Mucosa of descending colon (tissue), 3 donors: Measurements from ENCODE around the gene ASAP3. TPM values are rescaled to one million over a fixed set of nuclear protein-coding genes. Genes with fewer than 3 reads are reported as not detected.

Experiments used
- ATAC-seq: fragments of 200-7000 bp; cut with Tn5 transposase; one replicate; pipeline ENCODE4 v1.9.1; 2020; ENCODE audit warnings: mild to moderate bottlenecking, moderate library complexity
- DNase-seq, 3 donors: peaks; one replicate each; pipeline ENCODE4 v3.0.0-alpha.2; 2020
- H3K36me3 ChIP-seq: fragments of 200-600 bp; one replicate; pipeline ENCODE4 v1.8.0; 2021; ENCODE audit warnings: low read depth, mild to moderate bottlenecking
- H3K4me1 ChIP-seq: fragments of 200-600 bp; one replicate; pipeline ENCODE4 v1.8.0; 2021; ENCODE audit warnings: low read depth, mild to moderate bottlenecking
- H3K4me3 ChIP-seq: fragments of 200-600 bp; one replicate; pipeline ENCODE4 v1.8.0; 2021; ENCODE audit warnings: mild to moderate bottlenecking
- H3K9me3 ChIP-seq: fragments of 200-600 bp; one replicate; pipeline ENCODE4 v1.8.0; 2021; ENCODE audit warnings: mild to moderate bottlenecking
- intact Hi-C, 2 donors: fragments of 100-400 bp; cut with DNase I in 1 of 2; cut with micrococcal nuclease in 1 of 2; formaldehyde crosslinking; loops; one replicate each; pipeline versions ENCODE4 v1.11.0 to v1.11.1; 2022; cut with DNase I, micrococcal nuclease
- total RNA-seq, 3 donors: library from RNA; stranded (reverse); fragmentation: NEBNext Ultra II Directional in 2 of 3; extraction: Animal tissue kit (Norgen Biotek cat#: 25700) in 2 of 3; gene quantifications; one replicate each; pipeline versions ENCODE4 v1.2.1 to v1.2.4, GENCODE V29; 2021 to 2023
- TF ChIP-seq, protein P1 (sequence below): fragments of 200-600 bp; IDR thresholded peaks from one replicate; pipeline ENCODE4 v1.8.0; 2022; ENCODE audit warnings: antibody characterized with exemption, mild to moderate bottlenecking
- donor health status: DM: no; HTN: no; CAD: no; lungs with moderate emphysema.
- donor health status: DM: no; HTN: no; CAD: no.
- donor health status: DM: no; HTN: yes; CAD: no.

ASAP3 gene
- total RNA-seq, 3 donors from 2014 or later: 31.2 to 38.8 (median 37.8) TPM

DNA sequence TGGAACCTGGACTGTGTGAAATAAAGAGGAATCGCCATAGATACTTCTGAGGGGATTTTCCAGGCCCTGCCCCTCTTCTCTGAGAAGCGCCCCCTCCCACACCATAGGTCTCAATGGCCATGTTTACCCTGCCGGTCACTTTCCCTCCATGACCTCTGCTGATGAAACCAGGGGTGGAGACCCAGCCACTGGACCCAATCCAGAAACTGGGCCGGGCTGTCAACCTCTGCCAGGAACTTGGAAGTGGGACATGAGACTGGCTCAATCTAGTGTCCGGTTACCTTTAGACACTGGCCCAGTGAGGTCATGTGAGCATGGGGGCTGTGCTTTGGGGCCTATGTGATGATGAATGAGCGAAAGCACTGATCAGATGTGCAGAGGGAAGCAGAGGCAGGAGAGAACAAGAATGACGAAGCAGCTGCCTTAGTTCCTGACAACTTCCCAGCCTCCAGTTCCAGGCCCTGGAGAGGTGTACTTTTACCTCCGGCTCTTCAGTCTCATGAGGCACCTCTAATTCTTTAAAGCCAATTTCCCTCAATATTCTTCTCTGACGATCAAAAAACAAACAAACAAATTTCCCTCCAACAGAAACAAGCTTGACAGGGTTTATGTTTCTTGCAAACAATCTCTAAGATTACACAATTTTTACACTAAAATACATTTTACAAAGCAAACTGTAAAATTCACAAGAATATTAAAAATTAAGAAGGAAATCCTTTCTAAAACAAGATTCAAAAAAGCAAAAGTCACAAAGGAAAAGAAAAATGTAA, 4.9 kb downstream of the ASAP3 start:
- H3K4me1 ChIP-seq: no peaks in the 10 kb centered on the region
- TF ChIP-seq, protein P1, sequence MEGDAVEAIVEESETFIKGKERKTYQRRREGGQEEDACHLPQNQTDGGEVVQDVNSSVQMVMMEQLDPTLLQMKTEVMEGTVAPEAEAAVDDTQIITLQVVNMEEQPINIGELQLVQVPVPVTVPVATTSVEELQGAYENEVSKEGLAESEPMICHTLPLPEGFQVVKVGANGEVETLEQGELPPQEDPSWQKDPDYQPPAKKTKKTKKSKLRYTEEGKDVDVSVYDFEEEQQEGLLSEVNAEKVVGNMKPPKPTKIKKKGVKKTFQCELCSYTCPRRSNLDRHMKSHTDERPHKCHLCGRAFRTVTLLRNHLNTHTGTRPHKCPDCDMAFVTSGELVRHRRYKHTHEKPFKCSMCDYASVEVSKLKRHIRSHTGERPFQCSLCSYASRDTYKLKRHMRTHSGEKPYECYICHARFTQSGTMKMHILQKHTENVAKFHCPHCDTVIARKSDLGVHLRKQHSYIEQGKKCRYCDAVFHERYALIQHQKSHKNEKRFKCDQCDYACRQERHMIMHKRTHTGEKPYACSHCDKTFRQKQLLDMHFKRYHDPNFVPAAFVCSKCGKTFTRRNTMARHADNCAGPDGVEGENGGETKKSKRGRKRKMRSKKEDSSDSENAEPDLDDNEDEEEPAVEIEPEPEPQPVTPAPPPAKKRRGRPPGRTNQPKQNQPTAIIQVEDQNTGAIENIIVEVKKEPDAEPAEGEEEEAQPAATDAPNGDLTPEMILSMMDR: no peak
- H3K9me3 ChIP-seq: no peaks in the 10 kb centered on the region
- H3K4me3 ChIP-seq: no peak overlapping the region
- intact Hi-C loops: no loop called here
- DNase-seq: peak; percentile 30 to 53 (median 49)
- H3K36me3 ChIP-seq: no peaks in the 10 kb centered on the region
- peak; percentile 42 for ATAC-seq

DNA sequence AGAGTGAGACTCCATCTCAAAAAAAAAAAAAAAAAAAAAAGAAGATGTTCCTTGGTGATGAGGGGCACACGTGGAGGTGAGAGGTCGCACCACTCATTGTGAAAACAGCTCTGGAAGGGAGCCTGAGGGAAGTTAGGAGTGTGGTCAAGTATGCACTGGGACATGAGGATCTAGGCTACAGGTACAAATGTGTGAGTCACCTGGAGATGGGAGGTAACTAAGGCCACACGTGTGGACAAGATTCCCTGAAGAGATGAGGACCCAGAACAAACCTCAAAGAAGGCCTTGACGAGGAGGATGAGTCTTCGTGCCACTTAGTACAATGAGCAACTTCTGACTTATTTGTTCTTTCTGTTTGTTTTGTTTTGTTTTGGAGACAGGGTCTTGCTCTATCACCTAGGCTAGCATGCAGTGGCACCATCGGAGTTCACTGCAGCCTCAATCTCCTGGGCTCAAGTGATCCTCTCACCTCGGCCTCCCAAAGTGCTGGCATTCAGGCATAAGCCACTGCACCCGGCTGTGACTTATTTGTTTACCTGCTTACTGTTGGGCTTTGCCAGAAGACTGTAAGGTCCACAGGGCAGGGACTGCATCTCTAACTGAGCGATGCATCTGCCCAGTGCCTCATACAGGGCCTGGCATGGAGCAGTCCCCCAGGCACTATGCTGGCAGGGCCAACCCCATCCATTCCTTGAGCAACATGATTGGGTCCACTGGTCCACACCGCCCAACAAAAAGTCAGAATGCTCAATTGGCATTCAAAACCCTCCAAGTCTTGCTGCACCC, 6.4 kb downstream of the ASAP3 start:
- Histone ChIP-seq H3K9me3 (no peaks in the 10 kb centered on the region), H3K4me1 (no peaks in the 10 kb centered on the region), H3K36me3 (no peaks in the 10 kb centered on the region), H3K4me3 (no peak overlapping the region)
- intact Hi-C loops: no loop called here
- ATAC-seq (no peak), DNase-seq (no peak)
- TF ChIP-seq, protein P1: no peak

DNA sequence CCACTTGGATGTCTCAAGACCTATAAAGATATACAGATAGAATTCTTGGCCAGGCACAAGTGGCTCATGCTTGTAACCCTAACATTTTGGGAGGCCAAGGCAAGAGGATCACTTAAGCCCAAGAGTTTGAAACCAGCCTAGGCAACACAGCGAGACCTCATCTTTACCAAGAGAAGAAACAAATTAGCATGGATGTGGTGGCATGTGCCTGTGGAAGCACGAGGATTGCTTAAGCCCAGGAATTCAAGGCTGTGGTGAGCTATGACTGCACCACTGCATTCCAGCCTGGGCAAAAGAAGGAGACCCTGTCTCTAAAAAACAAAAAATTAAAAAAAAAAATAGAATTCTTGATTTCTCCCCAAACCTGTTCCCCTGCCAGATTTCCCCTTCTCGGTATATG, 8.3 kb downstream of the ASAP3 start:
- TF ChIP-seq, protein P1: no peak
- Histone ChIP-seq H3K9me3 (no peaks in the 10 kb centered on the region), H3K36me3 (no peaks in the 10 kb centered on the region), H3K4me1 (no peaks in the 10 kb centered on the region), H3K4me3 (no peak overlapping the region)
- ATAC-seq (no peak), DNase-seq (no peak)
- intact Hi-C loops: no loop called here

DNA sequence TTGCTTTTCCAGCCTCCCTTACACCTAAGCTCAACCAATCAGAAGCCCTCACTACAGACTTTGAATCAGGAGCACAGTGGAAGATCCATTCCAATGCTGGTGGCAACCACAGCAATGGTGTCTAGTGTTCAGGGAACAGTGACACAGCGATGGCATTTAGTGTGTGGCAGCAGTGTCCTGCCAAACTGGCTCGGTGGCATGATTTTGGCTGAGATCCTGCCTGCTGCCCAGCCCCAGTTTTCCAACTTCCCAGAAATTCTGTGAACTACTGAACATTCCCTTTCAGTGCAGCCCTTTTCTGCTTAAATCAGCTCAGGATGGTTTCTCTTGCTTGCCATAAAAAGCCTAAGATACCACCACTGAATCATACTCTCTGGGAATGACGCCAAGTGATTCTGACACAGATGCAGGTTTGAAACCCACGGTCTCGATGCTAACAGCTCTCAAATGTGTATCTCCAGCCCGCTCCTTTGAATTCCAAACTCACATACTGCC, 8.8 kb downstream of the ASAP3 start:
- TF ChIP-seq, protein P1: no peak
- intact Hi-C loops: no loop called here
- Histone ChIP-seq H3K4me3 (no peak overlapping the region), H3K36me3 (no peaks in the 10 kb centered on the region), H3K9me3 (no peaks in the 10 kb centered on the region), H3K4me1 (no peaks in the 10 kb centered on the region)
- ATAC-seq (no peak), DNase-seq (no peak)

DNA sequence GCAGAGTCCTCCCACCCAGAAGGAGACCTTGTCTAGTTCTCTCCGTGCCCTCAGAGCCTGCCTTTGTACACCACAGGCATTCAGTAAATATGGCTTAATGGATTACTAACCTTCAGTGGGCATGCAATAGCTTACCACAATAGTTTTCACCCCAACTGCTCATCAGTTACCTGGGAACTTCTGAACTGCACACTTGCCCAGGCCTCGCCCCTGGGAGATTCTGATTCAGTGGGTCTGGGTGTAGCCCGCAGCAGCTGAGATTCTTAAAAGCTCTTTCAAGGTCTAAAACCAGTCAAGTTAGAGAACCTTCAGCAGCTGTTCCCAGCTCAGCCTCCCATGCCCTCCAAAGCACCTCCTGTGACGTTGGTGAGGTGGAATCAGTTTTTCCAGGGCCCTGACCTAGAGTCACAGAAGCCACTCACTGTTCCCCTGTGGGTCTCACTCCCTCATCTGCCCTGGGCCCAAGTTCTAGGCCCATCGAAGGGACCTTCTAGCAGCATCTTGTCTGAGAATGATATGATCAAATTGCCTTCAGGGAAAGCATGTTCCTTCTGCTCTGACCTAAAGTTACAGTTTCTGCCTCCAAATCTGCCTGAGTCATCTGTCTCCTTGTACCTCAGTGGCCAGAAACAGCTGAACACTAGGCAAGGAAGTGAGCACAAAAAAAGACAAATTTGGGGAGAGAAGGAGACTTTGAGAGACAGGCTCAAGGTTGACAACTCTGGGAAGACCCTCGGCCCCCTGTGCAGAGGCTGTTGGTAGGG, 10.8 kb downstream of the ASAP3 start:
- no peaks in the 10 kb centered on the region for H3K36me3 ChIP-seq
- intact Hi-C loops: no loop called here
- DNase-seq: no peak
- H3K4me3 ChIP-seq: no peak overlapping the region
- TF ChIP-seq, protein P1: no peak
- no peaks in the 10 kb centered on the region for H3K4me1 ChIP-seq
- ATAC-seq: peak; percentile 15
- H3K9me3 ChIP-seq: no peaks in the 10 kb centered on the region
